GM12878 (cell line): ENCODE results near the gene PCSK6. TPM values are rescaled to one million over a fixed set of nuclear protein-coding genes. Genes with fewer than 3 reads are reported as not detected.

ENCODE experiments used
- ATAC-seq: fragments of 200-7000 bp; cut with Tn5 transposase; 3 replicates; pipeline ENCODE4 v1.9.1; 2020; ENCODE audit warnings: mild to moderate bottlenecking, moderate library complexity
- BruUV-seq: library from RNA; stranded (reverse); fragments of 400-500 nt; replicated peaks from 2 replicates; lab custom pipeline; 2021; lab: Mats Ljungman, UMichigan
- CTCF ChIA-PET: fragments of 300-600 bp; sonication (Branson Sonifier 250); formaldehyde crosslinking; extraction: SDS; loops from one replicate; lab custom pipeline; 2021; ENCODE audit warnings: inconsistent platforms; lab: Yijun Ruan, JAX
- POLR2A ChIA-PET: fragments of 350-600 bp; formaldehyde crosslinking; extraction: SDS; loops from one replicate; lab custom pipeline; 2021; ENCODE audit warnings: inconsistent platforms; lab: Charles Lee
- RAD21 ChIA-PET: fragments of 300-600 bp; sonication (Branson Sonifier 250); formaldehyde crosslinking; loops from one replicate; lab custom pipeline; 2023; ENCODE audit warnings: antibody characterized with exemption; ENCODE audit not compliant: unreplicated experiment; lab: Charles Lee
- SMC1A ChIA-PET: fragments of 300-600 bp; sonication (Branson Sonifier 250); formaldehyde crosslinking; loops from one replicate; lab custom pipeline; 2023; ENCODE audit not compliant: unreplicated experiment, uncharacterized antibody; lab: Charles Lee
- DNase-seq: peaks from one replicate; pipeline ENCODE4 v3.0.0-alpha.2; 2011; ENCODE audit warnings: low read depth, low spot score
- FAIRE-seq: peaks from 3 replicates; lab custom pipeline; 2011; peaks lifted over from hg19 to GRCh38; lab: Jason Lieb, UNC
- H2AFZ ChIP-seq: 2 replicates; pipeline ENCODE4 v1.6.0; 2011; ENCODE audit warnings: low read depth, low read length, control low read depth; ENCODE audit not compliant: control insufficient read depth
- H3K27ac ChIP-seq: 2 replicates; pipeline ENCODE4 v1.5.1; 2011; ENCODE audit warnings: control low read depth; ENCODE audit not compliant: control insufficient read depth, insufficient read depth
- H3K27me3 ChIP-seq, 2 experiments: replicated peaks in 1 of 2; 2 replicates each; pipeline versions ENCODE4 v1.6.0 to v1.6.1; 2011; ENCODE audit warnings: low read length in 1 of 2; ENCODE audit not compliant: control insufficient read depth in 2 of 2, insufficient read depth in 2 of 2
- H3K36me3 ChIP-seq, 2 experiments: 2 replicates each; pipeline ENCODE4 v1.5.1; 2011; ENCODE audit warnings: low read length in 1 of 2; ENCODE audit not compliant: control insufficient read depth in 2 of 2, insufficient read depth in 2 of 2
- H3K4me1 ChIP-seq: 2 replicates; pipeline ENCODE4 v1.6.1; 2011; ENCODE audit warnings: mild to moderate bottlenecking, low read length, moderate library complexity, mixed read lengths; ENCODE audit not compliant: control insufficient read depth, insufficient read depth
- H3K4me2 ChIP-seq: 2 replicates; pipeline ENCODE4 v1.6.0; 2011; ENCODE audit warnings: control low read depth; ENCODE audit not compliant: control insufficient read depth, insufficient read depth
- H3K4me3 ChIP-seq: fragments of 200-600 bp; sonication (generic); 2 replicates; pipeline ENCODE4 v1.5.1; 2016
- H3K79me2 ChIP-seq: 2 replicates; pipeline ENCODE4 v1.6.0; 2011; ENCODE audit warnings: low read length; ENCODE audit not compliant: control insufficient read depth, insufficient read depth
- H3K9ac ChIP-seq: 2 replicates; pipeline ENCODE4 v1.8.0; 2011; ENCODE audit warnings: low read length, control low read depth, mixed read lengths; ENCODE audit not compliant: control insufficient read depth, insufficient read depth
- H3K9me3 ChIP-seq: replicated peaks from 3 replicates; pipeline ENCODE4 v1.5.1; 2011; ENCODE audit warnings: mild to moderate bottlenecking, low read length; ENCODE audit not compliant: control insufficient read depth, insufficient read depth
- H4K20me1 ChIP-seq: 2 replicates; pipeline ENCODE4 v1.6.0; 2011; ENCODE audit not compliant: control insufficient read depth, insufficient read depth
- BHLHE40 ChIP-seq, 2 experiments: fragments of 450-650 bp in 1 of 2; IDR thresholded peaks; 2 replicates each; pipeline ENCODE4 v1.6.1; 2011 to 2017; ENCODE audit warnings: low read depth in 2 of 2, borderline replicate concordance in 1 of 2, improper control_type of control experiment in 1 of 2, low read length in 1 of 2, mild to moderate bottlenecking in 1 of 2
- CBX5 ChIP-seq: sonication (generic); IDR thresholded peaks from 2 replicates; pipeline ENCODE4 v1.6.1; 2016; ENCODE audit warnings: low read depth, moderate library complexity, mild to moderate bottlenecking, inconsistent platforms
- HCFC1 ChIP-seq: fragments of 150-350 bp; IDR thresholded peaks from 2 replicates; pipeline ENCODE4 v1.6.1; 2014; ENCODE audit warnings: low read length
- HDGF ChIP-seq: fragments of 450-650 bp; IDR thresholded peaks from 2 replicates; pipeline ENCODE4 v1.6.1; 2016; ENCODE audit warnings: antibody characterized with exemption
- NR2C2 ChIP-seq: IDR thresholded peaks from 2 replicates; pipeline ENCODE4 v1.6.1; 2011; ENCODE audit warnings: borderline replicate concordance, low read depth; ENCODE audit not compliant: control insufficient read depth, insufficient read length
- POLR2AphosphoS2 ChIP-seq: IDR thresholded peaks from 2 replicates; pipeline ENCODE4 v1.6.1; 2011; ENCODE audit warnings: low read depth, mild to moderate bottlenecking, low read length, improper control_type of control experiment, moderate library complexity
- STAT1 ChIP-seq: fragments of 450-650 bp; conservative IDR thresholded peaks from 2 replicates; pipeline ENCODE4 v1.6.1; 2014; ENCODE audit warnings: antibody characterized with exemption, mild to moderate bottlenecking
- TAF1 ChIP-seq: IDR thresholded peaks from 2 replicates; pipeline ENCODE4 v1.6.1; 2011; ENCODE audit warnings: mild to moderate bottlenecking, low read depth, low read length, borderline replicate concordance
- TBL1XR1 ChIP-seq: IDR thresholded peaks from 2 replicates; pipeline ENCODE4 v1.6.1; 2012; ENCODE audit warnings: low read depth, low read length, improper control_type of control experiment
- TCF12 ChIP-seq: IDR thresholded peaks from 2 replicates; pipeline ENCODE4 v1.6.1; 2011; ENCODE audit warnings: low read depth, mild to moderate bottlenecking, low read length
- YY1 ChIP-seq: IDR thresholded peaks from 2 replicates; pipeline ENCODE4 v1.6.1; 2011; ENCODE audit warnings: low read depth, mild to moderate bottlenecking, low read length
- ZNF217 ChIP-seq: fragments of 450-650 bp; IDR thresholded peaks from 2 replicates; pipeline ENCODE4 v1.6.1; 2017; ENCODE audit warnings: antibody characterized with exemption, mild to moderate bottlenecking
- ZNF24 ChIP-seq: fragments of 450-650 bp; IDR thresholded peaks from 2 replicates; pipeline ENCODE4 v1.6.1; 2017; ENCODE audit warnings: antibody characterized with exemption, mild to moderate bottlenecking
- ZNF274 ChIP-seq: IDR thresholded peaks from one replicate; pipeline ENCODE4 v1.8.0; 2011; ENCODE audit not compliant: insufficient read length, insufficient read depth
- WGBS: methylation state at CpG from one replicate; pipeline ENCODE4 v1.1.6; 2016; ENCODE audit warnings: low lambda C conversion rate; ENCODE audit not compliant: insufficient replicate concordance, insufficient coverage; ENCODE audit errors: missing lambda C conversion rate; 5-methylcytosine and 5-hydroxymethylcytosine counted together
- in situ Hi-C: fragments of 300-500 bp; cut with MboI; formaldehyde crosslinking; loops from 9 replicates; pipeline ENCODE4 v1.14.3; 2018; ENCODE audit warnings: mixed read lengths
- intact Hi-C: fragments of 100-400 bp; cut with micrococcal nuclease; formaldehyde crosslinking; loops from one replicate; pipeline ENCODE4 v1.14.2; 2022; ENCODE audit not compliant: unreplicated experiment
- polyA plus RNA-seq, 11 experiments: library from polyadenylated mRNA; depleted of rRNA in 4 of 11; unstranded in 6 of 11; stranded (reverse) in 5 of 11; fragments of >200 nt; fragmentation: Nextera tagmentation in 4 of 11; fragmentation: Illumina TruSeq in 1 of 11; extraction: Ambion mirVana in 4 of 11; extraction: Trizol in 1 of 11; gene quantifications; 1 replicate in 1 of 11; 2 replicates in 10 of 11; pipeline versions ENCODE4 v1.2.1 to v1.2.3, GENCODE V29; 2011 to 2016; ENCODE audit warnings: inconsistent platforms in 2 of 11, missing spikeins in 2 of 11, low read depth in 1 of 11
- total RNA-seq, 4 experiments: library from RNA; depleted of rRNA in 3 of 4; stranded (reverse); fragments of >200 nt in 3 of 4; fragmentation: Illumina TruSeq in 1 of 4; extraction: Trizol in 1 of 4; gene quantifications; 2 replicates each; pipeline versions ENCODE4 v1.2.1 to v1.2.3, GENCODE V29; 2013 to 2021
- TF ChIP-seq, protein P1 (sequence below): IDR thresholded peaks from 2 replicates; pipeline ENCODE4 v1.6.1; 2011; ENCODE audit warnings: low read depth, mild to moderate bottlenecking, low read length, moderate library complexity, borderline replicate concordance; ENCODE audit errors: extremely low read depth
- TF ChIP-seq, protein P2 (sequence below): fragments of 450-650 bp; IDR thresholded peaks from 2 replicates; pipeline ENCODE4 v1.6.1; 2017; ENCODE audit warnings: borderline replicate concordance
- TF ChIP-seq, protein P3 (sequence below): IDR thresholded peaks from 2 replicates; pipeline ENCODE4 v1.6.1; 2011; ENCODE audit warnings: low read depth, low read length, improper control_type of control experiment, borderline replicate concordance

Gene PCSK6
- total and polyA plus RNA-seq, 10 of the 15 experiments (the other 5 are each of a cell fraction or from before 2014, with no cell fraction given), result 0.19 to 0.67 (median 0.25) TPM; not detected in 4

DNA sequence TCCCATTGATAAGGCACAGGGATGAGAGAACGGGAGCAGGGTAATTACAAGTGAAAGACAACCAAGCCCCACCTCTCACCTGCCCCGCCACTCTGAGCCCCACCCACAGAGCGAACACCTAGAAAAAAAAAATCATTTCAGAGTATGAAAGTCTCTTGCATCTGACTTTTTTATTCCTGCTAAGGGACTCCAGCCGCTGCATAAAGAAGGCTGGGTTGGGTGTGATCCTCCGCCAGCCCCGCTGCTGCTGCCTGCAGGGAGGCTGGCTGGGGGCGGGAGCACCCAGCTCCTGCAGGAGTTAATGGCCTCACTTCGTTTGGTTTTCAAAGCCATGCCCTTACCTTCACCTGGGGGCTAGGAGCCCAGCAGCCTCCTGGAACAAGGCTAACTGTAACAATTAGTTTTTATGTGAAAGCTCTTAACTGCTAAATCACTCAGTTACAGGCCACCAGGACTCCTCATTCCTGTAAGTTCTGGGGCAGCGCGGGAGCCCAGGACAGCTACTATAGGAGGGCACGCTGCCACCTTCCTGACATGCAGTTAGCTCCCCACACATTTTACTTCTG, 116.5 kb downstream of the PCSK6 start:
- H3K4me3 ChIP-seq, result no peak overlapping the region

DNA sequence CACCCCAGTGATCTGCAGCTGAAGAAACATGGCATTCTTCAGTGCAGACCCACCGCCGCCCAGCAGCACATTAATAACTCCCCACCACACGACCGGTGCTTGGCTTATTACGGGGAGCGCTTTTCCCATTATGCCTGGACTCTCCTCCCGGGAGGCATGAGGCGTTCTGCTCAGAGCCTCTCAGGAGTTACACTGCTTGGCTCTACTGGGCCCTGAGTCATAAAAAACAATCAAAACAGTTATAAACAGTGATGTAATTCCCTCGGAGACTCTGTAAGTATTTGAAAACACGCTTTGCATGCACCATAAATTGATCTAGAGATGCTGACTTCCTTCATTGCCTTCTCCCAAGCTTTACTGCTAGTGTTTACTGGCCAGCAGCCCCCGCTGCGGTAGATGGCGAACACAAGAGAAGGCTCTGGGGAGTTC, 117.3 kb downstream of the PCSK6 start:
- Histone ChIP-seq H2AFZ (no peak overlapping the region), H3K79me2 (no peaks in the 10 kb centered on the region), H3K9ac (no peak overlapping the region), H3K4me2 (no peak overlapping the region), H3K4me3 (no peak overlapping the region), H3K36me3 (no peaks in the 10 kb centered on the region), H4K20me1 (no peaks in the 10 kb centered on the region), H3K27ac (no peak overlapping the region), H3K9me3 (no peaks in the 10 kb centered on the region), H3K4me1 (no peaks in the 10 kb centered on the region), H3K27me3 (no peaks in the 10 kb centered on the region; a peak in 3 of 4 replicates)
- no peak for ATAC-seq
- no TSS peak for BruUV-seq
- in situ Hi-C loops, result no loop called here
- ChIA-PET CTCF (no interaction called here), POLR2A (interaction anchor here (0.6 kb wide), 1 partner anchor 258 kb away, joined by 3 read pairs; no protein-coding TSS in a partner anchor), RAD21 (no interaction called here), SMC1A (no interaction called here)
- 58% methylated on average over 13 of the region's 13 CpGs for WGBS
- intact Hi-C loops, result no loop called here
- DNase-seq, result no peak
- no peak for FAIRE-seq
- TF ChIP-seq HCFC1 (no peak), POLR2AphosphoS2 (no peak), BHLHE40 (IDR thresholded peaks at IDR 0.05; ENCODE audit: borderline replicate concordance in 1 of 2, low read depth in 2 of 2, low read length in 1 of 2) (no peak), TAF1 (no peak), YY1 (no peak), TBL1XR1 (no peak), TCF12 (no peak), ZNF24 (no peak), NR2C2 (no peak)
- TF ChIP-seq, protein P1, sequence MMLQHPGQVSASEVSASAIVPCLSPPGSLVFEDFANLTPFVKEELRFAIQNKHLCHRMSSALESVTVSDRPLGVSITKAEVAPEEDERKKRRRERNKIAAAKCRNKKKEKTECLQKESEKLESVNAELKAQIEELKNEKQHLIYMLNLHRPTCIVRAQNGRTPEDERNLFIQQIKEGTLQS, result no peak
- TF ChIP-seq, protein P2, sequence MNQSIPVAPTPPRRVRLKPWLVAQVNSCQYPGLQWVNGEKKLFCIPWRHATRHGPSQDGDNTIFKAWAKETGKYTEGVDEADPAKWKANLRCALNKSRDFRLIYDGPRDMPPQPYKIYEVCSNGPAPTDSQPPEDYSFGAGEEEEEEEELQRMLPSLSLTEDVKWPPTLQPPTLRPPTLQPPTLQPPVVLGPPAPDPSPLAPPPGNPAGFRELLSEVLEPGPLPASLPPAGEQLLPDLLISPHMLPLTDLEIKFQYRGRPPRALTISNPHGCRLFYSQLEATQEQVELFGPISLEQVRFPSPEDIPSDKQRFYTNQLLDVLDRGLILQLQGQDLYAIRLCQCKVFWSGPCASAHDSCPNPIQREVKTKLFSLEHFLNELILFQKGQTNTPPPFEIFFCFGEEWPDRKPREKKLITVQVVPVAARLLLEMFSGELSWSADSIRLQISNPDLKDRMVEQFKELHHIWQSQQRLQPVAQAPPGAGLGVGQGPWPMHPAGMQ, result no peak
- TF ChIP-seq, protein P3, sequence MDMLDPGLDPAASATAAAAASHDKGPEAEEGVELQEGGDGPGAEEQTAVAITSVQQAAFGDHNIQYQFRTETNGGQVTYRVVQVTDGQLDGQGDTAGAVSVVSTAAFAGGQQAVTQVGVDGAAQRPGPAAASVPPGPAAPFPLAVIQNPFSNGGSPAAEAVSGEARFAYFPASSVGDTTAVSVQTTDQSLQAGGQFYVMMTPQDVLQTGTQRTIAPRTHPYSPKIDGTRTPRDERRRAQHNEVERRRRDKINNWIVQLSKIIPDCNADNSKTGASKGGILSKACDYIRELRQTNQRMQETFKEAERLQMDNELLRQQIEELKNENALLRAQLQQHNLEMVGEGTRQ, result no peak

More for the DNA sequence above, 116.5 kb downstream of the PCSK6 start:
- Histone ChIP-seq H3K27ac (no peak overlapping the region), H3K4me1 (no peaks in the 10 kb centered on the region), H3K79me2 (no peaks in the 10 kb centered on the region), H3K9me3 (no peaks in the 10 kb centered on the region), H3K9ac (no peak overlapping the region), H4K20me1 (no peaks in the 10 kb centered on the region), H3K36me3 (no peaks in the 10 kb centered on the region), H2AFZ (no peak overlapping the region), H3K27me3 (no peaks in the 10 kb centered on the region; a peak in 3 of 4 replicates), H3K4me2 (no peak overlapping the region)
- in situ Hi-C loops, result no loop called here
- ChIA-PET SMC1A (no interaction called here), CTCF (no interaction called here), POLR2A (no interaction called here), RAD21 (no interaction called here)
- TF ChIP-seq HDGF (no peak), ZNF274 (no peak), CBX5 (no peak), STAT1 (no peak), ZNF217 (no peak)
- no peak for FAIRE-seq
- no TSS peak for BruUV-seq
- no peak for DNase-seq
- 37% methylated on average over 11 of the region's 11 CpGs for WGBS
- ATAC-seq, result no peak
- intact Hi-C loops, result no loop called here
